Measurements from ENCODE around the gene KRTAP10-6.
"Not testable (repeated sequence)": the region's sequence is repeated elsewhere in the genome, so short reads cannot be mapped to it uniquely, and the experiment has no call there.

Gene KRTAP10-6

DNA sequence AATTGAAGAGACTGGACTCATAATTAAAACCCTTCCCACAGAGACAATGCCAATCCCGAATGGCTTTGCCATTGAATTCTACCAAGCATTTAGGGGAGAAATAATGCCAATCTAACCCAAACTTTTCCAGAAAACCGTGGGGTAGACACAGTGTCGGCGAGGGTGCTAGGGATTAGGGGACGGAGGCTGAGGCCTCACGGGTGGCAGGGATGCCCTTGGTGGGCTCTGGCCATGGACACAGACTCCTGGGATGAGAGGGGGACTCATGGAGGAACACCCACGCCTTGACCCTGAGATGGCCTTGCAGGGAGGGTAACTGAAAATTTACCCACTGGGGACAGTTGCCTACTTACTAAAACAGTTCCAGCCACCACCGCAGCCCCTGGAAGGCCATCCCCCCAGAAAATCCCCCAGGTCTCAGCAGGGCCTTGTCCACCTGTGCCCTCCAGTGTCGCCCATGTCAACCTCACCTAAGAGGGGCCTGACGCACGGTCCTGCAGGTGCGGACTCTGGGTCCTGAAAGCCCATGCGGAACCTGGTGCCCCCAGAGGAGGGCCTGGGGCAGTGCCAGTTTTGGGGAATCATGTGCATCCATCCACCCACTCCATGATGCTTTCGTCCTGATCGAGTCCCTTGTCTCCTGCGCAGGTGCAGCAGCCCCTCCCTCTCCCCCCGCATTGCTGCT, 13.8 kb downstream of the KRTAP10-6 start:
- DNase-seq (ENCODE audit: low read depth, low spot score): no peak

DNA sequence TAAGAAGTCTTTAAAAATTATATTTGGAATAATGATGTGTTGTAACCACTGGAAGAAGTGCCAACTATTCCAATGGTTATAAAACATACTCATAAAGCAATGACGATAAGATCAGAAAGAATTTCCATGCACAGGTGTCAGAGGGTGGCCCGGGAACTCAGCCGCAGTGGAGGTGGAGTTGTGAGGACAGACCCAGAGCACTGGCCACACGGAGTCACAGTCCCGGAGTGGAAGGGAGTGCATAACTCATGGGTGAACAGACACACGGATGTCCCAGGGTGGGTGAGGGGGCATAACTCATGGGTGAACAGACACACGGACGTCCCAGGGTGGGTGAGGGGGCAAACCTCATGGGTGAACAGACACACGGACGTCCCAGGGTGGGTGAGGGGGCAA, 16.3 kb downstream of the KRTAP10-6 start:
- no peak for DNase-seq (ENCODE audit: low read depth, low spot score)

DNA sequence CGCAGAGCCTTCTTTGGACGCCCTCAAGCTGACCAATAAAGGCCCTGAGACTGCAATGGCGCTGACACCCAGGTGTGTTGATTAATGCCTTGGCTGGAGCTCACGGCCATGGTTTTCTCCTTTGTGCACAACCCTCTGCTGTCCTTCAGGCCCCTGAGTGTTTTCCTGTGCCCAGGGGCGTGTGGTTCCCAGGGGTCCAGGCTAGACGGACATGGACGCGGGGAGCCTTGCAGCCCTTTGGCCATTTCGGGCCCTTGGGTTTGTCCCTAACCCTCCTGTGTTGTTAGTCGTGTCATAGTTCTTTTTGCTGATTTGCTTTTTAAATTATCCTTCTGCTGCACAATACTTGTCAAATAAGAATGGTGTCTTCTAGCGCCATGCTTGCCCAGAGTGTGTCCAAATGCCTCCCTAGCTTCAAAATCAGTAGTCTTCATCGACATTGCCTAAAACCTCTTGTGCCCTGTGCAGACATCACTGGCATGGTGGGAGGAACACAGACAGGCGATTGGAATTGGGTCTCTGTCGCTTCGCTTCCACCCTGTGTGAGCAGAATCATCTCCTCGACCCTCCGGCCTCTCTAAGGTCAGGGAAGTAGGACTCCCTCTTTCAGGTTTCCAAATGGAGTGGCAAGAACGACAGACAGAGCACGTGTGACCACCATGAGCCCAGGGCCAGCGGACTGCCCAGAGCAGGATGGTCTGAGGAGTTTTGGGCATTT, 16.8 kb downstream of the KRTAP10-6 start:
- DNase-seq (ENCODE audit: low read depth, low spot score): no peak

DNA sequence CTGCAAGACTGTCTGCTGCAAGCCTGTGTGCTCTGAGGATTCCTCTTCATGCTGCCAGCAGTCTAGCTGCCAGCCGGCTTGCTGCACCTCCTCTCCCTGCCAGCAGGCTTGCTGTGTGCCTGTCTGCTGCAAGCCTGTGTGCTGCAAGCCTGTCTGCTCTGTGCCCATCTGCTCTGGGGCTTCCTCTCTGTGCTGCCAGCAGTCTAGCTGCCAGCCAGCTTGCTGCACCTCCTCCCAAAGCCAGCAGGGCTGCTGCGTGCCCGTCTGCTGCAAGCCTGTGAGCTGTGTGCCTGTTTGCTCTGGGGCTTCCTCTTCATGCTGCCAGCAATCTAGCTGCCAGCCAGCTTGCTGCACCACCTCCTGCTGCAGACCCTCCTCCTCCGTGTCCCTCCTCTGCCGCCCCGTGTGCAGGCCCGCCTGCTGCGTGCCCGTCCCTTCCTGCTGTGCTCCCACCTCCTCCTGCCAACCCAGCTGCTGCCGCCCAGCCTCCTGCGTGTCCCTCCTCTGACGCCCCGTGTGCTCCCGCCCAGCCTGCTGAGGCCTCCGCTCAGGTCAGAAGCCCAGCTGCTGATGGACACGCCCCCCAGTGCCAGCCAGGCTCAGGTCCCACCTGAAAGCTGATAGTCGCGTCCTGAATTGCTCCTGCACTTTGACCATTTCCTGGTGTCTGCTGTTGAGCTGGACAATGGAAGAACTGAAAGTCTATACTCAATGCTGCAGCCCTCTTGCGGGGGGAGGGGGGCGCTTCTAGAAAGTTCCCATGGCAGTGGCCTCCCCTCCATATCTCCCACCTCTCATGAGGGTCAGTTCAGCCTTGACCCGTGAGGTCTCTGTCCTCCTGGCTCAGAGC, 17.6 kb downstream of the KRTAP10-6 start:
- peak; percentile 33 for DNase-seq (ENCODE audit: low read depth, low spot score)

- not testable (repeated sequence) for DNase-seq (ENCODE audit: low read depth, low spot score)
Measured at GRCh38 chr21:44573630-44574456, 18.5 kb downstream of the KRTAP10-6 start, which contains the start of gene KRTAP10-4. Gene KRTAP10-4, plus strand, starts transcription at chr21:44573729. Its CDS starts 30 bp downstream, at chr21:44573759.

GRCh38 chr21:44572959-44573583, 19.2 kb downstream of the KRTAP10-6 start:
- DNase-seq (ENCODE audit: low read depth, low spot score): no peak

GRCh38 chr21:44571844-44572782, 20.2 kb downstream of the KRTAP10-6 start:
- no peak for DNase-seq (ENCODE audit: low read depth, low spot score)

DNA sequence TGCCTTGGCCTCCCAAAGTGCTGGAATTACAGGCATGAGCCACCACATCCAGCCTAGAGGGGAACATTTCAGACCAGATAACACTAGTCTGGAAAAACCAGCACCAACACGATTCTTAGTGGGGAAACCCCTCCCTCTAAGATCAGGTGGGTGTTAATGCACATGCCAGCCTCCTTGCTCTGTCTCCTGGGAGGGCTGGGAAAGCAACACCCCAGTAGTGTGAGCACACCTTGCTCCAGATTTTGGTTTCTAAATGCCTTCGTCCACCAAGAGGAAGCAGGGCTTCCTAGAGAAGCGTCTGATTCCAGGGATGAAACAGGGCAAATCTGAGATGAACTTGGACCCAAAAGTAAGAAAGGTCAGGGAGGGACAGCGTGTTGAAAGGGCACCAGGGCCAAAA, 21.0 kb downstream of the KRTAP10-6 start:
- no peak for DNase-seq (ENCODE audit: low read depth, low spot score)

- DNase-seq (ENCODE audit: low read depth, low spot score): no peak
Measured at GRCh38 chr21:44569861-44570517, 22.3 kb downstream of the KRTAP10-6 start.

- no peak for DNase-seq (ENCODE audit: low read depth, low spot score)
Measured at GRCh38 chr21:44568667-44569556, 23.4 kb downstream of the KRTAP10-6 start.

GRCh38 chr21:44568261-44568660, 24.0 kb downstream of the KRTAP10-6 start:
- no peak for DNase-seq (ENCODE audit: low read depth, low spot score)

- no peak for DNase-seq (ENCODE audit: low read depth, low spot score)
Measured at GRCh38 chr21:44567481-44568171, 24.7 kb downstream of the KRTAP10-6 start.

DNA sequence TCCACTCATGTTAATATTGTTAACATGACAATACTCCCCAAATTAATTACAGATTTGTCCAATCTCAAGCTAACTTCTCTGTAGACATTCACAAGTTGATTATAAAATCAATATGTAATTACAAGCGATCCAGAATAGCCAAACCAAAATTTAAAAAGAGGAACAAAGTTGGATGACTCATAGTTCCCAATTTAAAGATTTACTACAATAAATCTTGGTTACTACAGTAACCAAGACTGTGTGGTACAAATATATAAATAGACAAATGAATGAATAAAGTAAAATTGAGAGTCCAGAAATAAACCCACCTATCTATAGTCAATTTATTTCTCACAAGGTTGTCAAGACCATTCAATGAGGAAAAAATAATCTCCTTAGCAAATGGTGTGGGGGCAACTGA, 25.9 kb downstream of the KRTAP10-6 start:
- DNase-seq (ENCODE audit: low read depth, low spot score): no peak

GRCh38 chr21:44564886-44565598, 27.3 kb downstream of the KRTAP10-6 start:
- no peak for DNase-seq (ENCODE audit: low read depth, low spot score)

- no peak for DNase-seq (ENCODE audit: low read depth, low spot score)
Measured at GRCh38 chr21:44564099-44564498, 28.2 kb downstream of the KRTAP10-6 start.

DNA sequence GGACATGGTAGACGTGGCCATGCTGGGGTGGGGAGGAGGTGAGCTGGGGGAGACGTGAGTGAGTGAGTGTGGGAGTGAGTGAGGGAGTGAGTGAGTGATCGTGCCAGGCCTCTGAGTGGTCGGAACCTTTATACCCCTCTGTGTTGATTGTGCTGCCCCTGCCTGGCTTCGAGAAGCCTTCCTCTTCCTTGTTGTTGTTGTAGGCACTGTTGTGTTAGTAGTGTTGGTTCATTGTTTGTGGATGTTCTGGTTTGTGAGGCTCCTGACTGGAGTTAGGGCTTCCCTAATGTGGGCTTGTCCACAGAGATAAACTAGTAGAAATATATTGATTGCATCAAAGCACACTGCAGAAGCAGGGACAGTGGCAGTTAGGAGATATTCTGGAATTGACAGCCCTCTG, 33.6 kb downstream of the KRTAP10-6 start, which contains the start of gene KRTAP10-3:
Gene KRTAP10-3 (minus strand): TSS at position 101 of the 400 bp plus-strand sequence. CDS start 80 bp downstream, at position 21.
- DNase-seq (ENCODE audit: low read depth, low spot score): no peak

- DNase-seq (ENCODE audit: low read depth, low spot score): not testable (repeated sequence)
Measured at GRCh38 chr21:44558329-44558675, 34.0 kb downstream of the KRTAP10-6 start.

All from ELF-1 (cell line).